ENCODE data around the gene CHMP1A. TPM values are rescaled to one million over a fixed set of nuclear protein-coding genes. Genes with fewer than 3 reads are reported as not detected.

The CHMP1A gene
- total RNA-seq, 1 experiment from 2014 or later: 151 TPM

- Histone ChIP-seq H2AFZ (no peak overlapping the region), H3F3A (ENCODE audit: insufficient read depth, low read depth) (peaks cover 27% of the 10 kb centered on the region; the same call in 1 of the 2 replicates), H3K9me2 (ENCODE audit: insufficient read depth) (no peaks in the 10 kb centered on the region), H3K4me1 (replicated peaks; ENCODE audit: insufficient read depth) (no peaks in the 10 kb centered on the region), H3K79me2 (ENCODE audit: low read depth) (peaks cover 9% of the 10 kb centered on the region; the same call in 1 of the 2 replicates), H3K4me3 (no peak overlapping the region), H3K4me2 (no peak overlapping the region), H4K20me1 (ENCODE audit: insufficient read depth) (peaks cover 20% of the 10 kb centered on the region), H3K27ac (no peak overlapping the region), H3K36me3 (ENCODE audit: low read depth) (peaks cover 4% of the 10 kb centered on the region; the same call in 1 of the 2 replicates), H3K27me3 (ENCODE audit: insufficient read depth, low read depth) (no peaks in the 10 kb centered on the region), H3K9me3 (ENCODE audit: insufficient read depth, low read depth) (no peaks in the 10 kb centered on the region)
- no peak for TF ChIP-seq EZH2 (IDR thresholded peaks at IDR 0.05; ENCODE audit: low read depth)
- TF ChIP-seq CTCF (conservative IDR thresholded peaks at IDR 0.05): no peak
- ChIA-PET POLR2A (ENCODE audit: unreplicated experiment) (interaction anchor here (0.6 kb wide), 1 partner anchor 12 kb away, joined by 5 read pairs; no protein-coding TSS in a partner anchor), CTCF (interaction anchor here (0.5 kb wide), 1 partner anchor 374 kb away, joined by 3 read pairs; no protein-coding TSS in a partner anchor)
- DNase-seq: no peak
- intact Hi-C loops (cut with micrococcal nuclease; ENCODE audit: unreplicated experiment): no loop called here
- BruUV-seq (replicated peaks): no TSS peak
Observed at GRCh38 chr16:89693931-89694783, 36.6 kb upstream of the CHMP1A start.

- intact Hi-C loops (cut with micrococcal nuclease; ENCODE audit: unreplicated experiment): no loop called here
- POLR2A ChIA-PET (ENCODE audit: unreplicated experiment): interaction anchor here (0.6 kb wide), 2 partner anchors 13 to 94 kb away, joined by 5 to 6 read pairs; no protein-coding TSS in a partner anchor
- Histone ChIP-seq H3K4me1 (replicated peaks; ENCODE audit: insufficient read depth) (peaks cover 2% of the 10 kb centered on the region), H3K9me3 (ENCODE audit: insufficient read depth, low read depth) (no peaks in the 10 kb centered on the region), H3K27ac (no peak overlapping the region), H3K4me2 (no peak overlapping the region), H3K79me2 (ENCODE audit: low read depth) (peaks cover 18% of the 10 kb centered on the region), H4K20me1 (ENCODE audit: insufficient read depth) (peaks cover 23% of the 10 kb centered on the region), H2AFZ (no peak overlapping the region), H3K4me3 (no peak overlapping the region), H3F3A (ENCODE audit: insufficient read depth, low read depth) (peaks cover 25% of the 10 kb centered on the region), H3K27me3 (ENCODE audit: insufficient read depth, low read depth) (no peaks in the 10 kb centered on the region), H3K9me2 (ENCODE audit: insufficient read depth) (no peaks in the 10 kb centered on the region), H3K36me3 (ENCODE audit: low read depth) (peaks cover 5% of the 10 kb centered on the region; the same call in 1 of the 2 replicates)
- TF ChIP-seq EZH2 (IDR thresholded peaks at IDR 0.05; ENCODE audit: low read depth) (no peak), CTCF (conservative IDR thresholded peaks at IDR 0.05) (no peak)
- DNase-seq: no peak
- no TSS peak for BruUV-seq (replicated peaks)
- CTCF ChIA-PET: interaction anchor here (0.6 kb wide), 1 partner anchor 17 kb away, joined by 3 read pairs; no protein-coding TSS in a partner anchor
Observed at GRCh38 chr16:89693289-89693731, 35.8 kb upstream of the CHMP1A start.

- Histone ChIP-seq H3F3A (ENCODE audit: insufficient read depth, low read depth) (peaks cover 35% of the 10 kb centered on the region), H2AFZ (no peak overlapping the region), H3K79me2 (ENCODE audit: low read depth) (peaks cover 30% of the 10 kb centered on the region), H3K4me1 (replicated peaks; ENCODE audit: insufficient read depth) (peaks cover 11% of the 10 kb centered on the region), H3K9me2 (ENCODE audit: insufficient read depth) (no peaks in the 10 kb centered on the region), H4K20me1 (ENCODE audit: insufficient read depth) (peaks cover 18% of the 10 kb centered on the region), H3K9me3 (ENCODE audit: insufficient read depth, low read depth) (no peaks in the 10 kb centered on the region), H3K4me3 (no peak overlapping the region), H3K27me3 (ENCODE audit: insufficient read depth, low read depth) (no peaks in the 10 kb centered on the region), H3K27ac (no peak overlapping the region), H3K36me3 (ENCODE audit: low read depth) (peaks cover 5% of the 10 kb centered on the region; the same call in 1 of the 2 replicates), H3K4me2 (no peak overlapping the region)
- intact Hi-C loops (cut with micrococcal nuclease; ENCODE audit: unreplicated experiment): no loop called here
- BruUV-seq (replicated peaks): no TSS peak
- ChIA-PET CTCF (no interaction called here), POLR2A (ENCODE audit: unreplicated experiment) (no interaction called here)
- TF ChIP-seq CTCF (conservative IDR thresholded peaks at IDR 0.05) (no peak), EZH2 (IDR thresholded peaks at IDR 0.05; ENCODE audit: low read depth) (no peak)
- no peak for DNase-seq
Observed at GRCh38 chr16:89691986-89692569, 34.6 kb upstream of the CHMP1A start.
